ENCODE measurements around the gene MEI1.
A peak's percentile ranks its signal among the peaks of the same experiment; 100 is the strongest.

Gene MEI1

GRCh38 chr22:41699264-41700107, at the start of gene MEI1:
MEI1 (plus strand) TSS chr22:41699503; CDS start chr22:41699539, 36 bp downstream.
- H3K27ac ChIP-seq: no peak within 1 kb of the TSS
- H3K4me2 ChIP-seq: peak within 1 kb of the TSS; percentile 90; the same call in 1 of the 2 replicates
- H3K9me3 ChIP-seq: no peaks in the 10 kb centered on the region
- H3K4me3 ChIP-seq: no peak within 1 kb of the TSS
- H4K20me1 ChIP-seq: no peaks in the 10 kb centered on the region
- H3K9ac ChIP-seq: no peak within 1 kb of the TSS
- no peaks in the 10 kb centered on the region for H3K27me3 ChIP-seq
- H3K36me3 ChIP-seq: no peaks in the 10 kb centered on the region
- TF ChIP-seq Cebpa-rat (IDR thresholded peaks at IDR 0.05): no peak
- peaks cover 32% of the 10 kb centered on the region for H3K4me1 ChIP-seq

DNA sequence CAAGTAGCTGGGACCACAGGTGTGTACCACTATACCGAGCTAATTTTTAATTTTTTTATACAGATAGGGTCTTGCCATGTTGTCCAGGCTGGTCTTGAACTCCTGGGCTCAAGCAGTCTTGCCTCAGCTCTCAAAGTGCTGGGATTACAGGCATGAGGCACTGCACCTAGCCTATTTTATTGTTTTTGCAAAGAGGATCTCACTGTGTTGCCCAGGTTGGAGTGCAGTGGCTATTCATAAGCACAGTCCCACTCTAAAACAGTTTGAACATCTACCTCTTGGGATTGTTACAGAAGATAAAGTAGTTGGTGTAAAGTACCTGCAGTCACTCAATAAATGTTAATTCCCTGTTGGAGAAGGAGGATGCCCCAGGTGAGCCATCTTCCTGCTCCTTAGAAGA, 49.1 kb upstream of the MEI1 start:
- no peak for TF ChIP-seq Cebpa-rat (IDR thresholded peaks at IDR 0.05)
- H4K20me1 ChIP-seq: peaks cover 91% of the 10 kb centered on the region
- peaks cover 99% of the 10 kb centered on the region for H3K36me3 ChIP-seq
- no peak overlapping the region for H3K4me2 ChIP-seq
- no peaks in the 10 kb centered on the region for H3K9me3 ChIP-seq
- no peak overlapping the region for H3K4me3 ChIP-seq
- H3K27me3 ChIP-seq: no peaks in the 10 kb centered on the region
- H3K4me1 ChIP-seq: no peaks in the 10 kb centered on the region
- H3K9ac ChIP-seq: no peak overlapping the region
- no peak overlapping the region for H3K27ac ChIP-seq

GRCh38 chr22:41650821-41651220, 48.5 kb upstream of the MEI1 start:
- Histone ChIP-seq H3K27ac (no peak overlapping the region), H4K20me1 (peaks cover 91% of the 10 kb centered on the region), H3K4me1 (no peaks in the 10 kb centered on the region), H3K9ac (no peak overlapping the region), H3K27me3 (no peaks in the 10 kb centered on the region), H3K9me3 (no peaks in the 10 kb centered on the region), H3K4me3 (no peak overlapping the region), H3K36me3 (peaks cover 99% of the 10 kb centered on the region), H3K4me2 (no peak overlapping the region)
- TF ChIP-seq Cebpa-rat (IDR thresholded peaks at IDR 0.05): no peak

- Histone ChIP-seq H3K4me2 (no peak overlapping the region), H3K9me3 (no peaks in the 10 kb centered on the region), H3K4me1 (no peaks in the 10 kb centered on the region), H4K20me1 (peaks cover 90% of the 10 kb centered on the region), H3K27me3 (no peaks in the 10 kb centered on the region), H3K36me3 (peaks cover 100% of the 10 kb centered on the region), H3K4me3 (no peak overlapping the region), H3K27ac (no peak overlapping the region), H3K9ac (no peak overlapping the region)
- TF ChIP-seq Cebpa-rat (IDR thresholded peaks at IDR 0.05): no peak
These were observed 45.0 kb upstream of the MEI1 start for GRCh38 chr22:41654322-41654721.

DNA sequence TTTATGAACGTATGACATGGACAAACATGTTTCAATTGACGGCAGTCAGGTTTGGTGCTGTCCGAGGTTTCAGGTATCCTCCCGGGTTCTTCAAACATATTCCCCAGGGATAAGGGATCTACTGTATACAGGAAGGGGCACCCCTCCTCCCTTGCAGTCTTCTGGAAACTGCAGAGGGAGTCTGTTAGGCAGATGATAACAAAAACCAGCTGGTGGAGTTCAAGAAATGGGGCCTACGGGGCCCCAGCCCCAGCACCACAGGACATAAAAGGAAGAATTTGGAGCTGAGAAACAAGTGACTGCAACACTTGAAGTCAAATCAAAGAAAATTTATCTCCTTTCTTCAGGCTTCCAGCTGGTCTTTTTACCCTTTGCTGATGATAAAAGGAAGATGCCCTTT, 42.7 kb upstream of the MEI1 start:
- H3K4me1 ChIP-seq: no peaks in the 10 kb centered on the region
- H3K9me3 ChIP-seq: no peaks in the 10 kb centered on the region
- H3K27ac ChIP-seq: no peak overlapping the region
- peaks cover 100% of the 10 kb centered on the region for H3K36me3 ChIP-seq
- no peak for TF ChIP-seq Cebpa-rat (IDR thresholded peaks at IDR 0.05)
- H3K4me2 ChIP-seq: no peak overlapping the region
- H4K20me1 ChIP-seq: peaks cover 92% of the 10 kb centered on the region
- H3K9ac ChIP-seq: no peak overlapping the region
- H3K27me3 ChIP-seq: no peaks in the 10 kb centered on the region
- H3K4me3 ChIP-seq: no peak overlapping the region

- H3K27ac ChIP-seq: no peak overlapping the region
- H3K4me2 ChIP-seq: no peak overlapping the region
- TF ChIP-seq Cebpa-rat (IDR thresholded peaks at IDR 0.05): no peak
- no peaks in the 10 kb centered on the region for H3K27me3 ChIP-seq
- no peak overlapping the region for H3K9ac ChIP-seq
- no peaks in the 10 kb centered on the region for H3K9me3 ChIP-seq
- H3K4me1 ChIP-seq: no peaks in the 10 kb centered on the region
- no peak overlapping the region for H3K4me3 ChIP-seq
- H3K36me3 ChIP-seq: peaks cover 100% of the 10 kb centered on the region
- peaks cover 91% of the 10 kb centered on the region for H4K20me1 ChIP-seq
These were observed 41.6 kb upstream of the MEI1 start for GRCh38 chr22:41657709-41658108.

DNA sequence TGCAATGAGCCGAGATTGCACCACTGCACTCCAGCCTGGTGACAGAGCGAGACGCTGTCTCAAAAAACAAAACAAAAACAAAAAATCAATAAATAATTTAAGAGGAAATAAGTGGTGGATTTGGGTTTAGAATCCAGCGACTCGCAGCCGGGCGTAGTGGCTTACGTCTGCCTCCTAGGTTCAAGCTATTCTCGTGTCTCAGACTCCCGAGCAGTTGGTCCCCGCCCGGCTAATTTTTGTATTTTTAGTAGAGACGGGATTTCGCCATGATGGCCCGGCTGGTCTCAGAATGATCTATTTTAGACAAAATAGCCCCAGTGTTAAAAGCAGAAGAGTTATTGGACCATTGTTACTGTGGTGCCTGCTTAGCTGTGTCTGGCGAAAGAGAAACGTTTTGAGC, 40.4 kb upstream of the MEI1 start:
- H3K27ac ChIP-seq: no peak overlapping the region
- no peak for TF ChIP-seq Cebpa-rat (IDR thresholded peaks at IDR 0.05)
- no peaks in the 10 kb centered on the region for H3K9me3 ChIP-seq
- no peak overlapping the region for H3K4me2 ChIP-seq
- H3K4me1 ChIP-seq: no peaks in the 10 kb centered on the region
- peaks cover 79% of the 10 kb centered on the region for H4K20me1 ChIP-seq
- H3K27me3 ChIP-seq: no peaks in the 10 kb centered on the region; the same call in 1 of the 2 replicates
- peaks cover 100% of the 10 kb centered on the region for H3K36me3 ChIP-seq
- H3K4me3 ChIP-seq: no peak overlapping the region
- no peak overlapping the region for H3K9ac ChIP-seq

DNA sequence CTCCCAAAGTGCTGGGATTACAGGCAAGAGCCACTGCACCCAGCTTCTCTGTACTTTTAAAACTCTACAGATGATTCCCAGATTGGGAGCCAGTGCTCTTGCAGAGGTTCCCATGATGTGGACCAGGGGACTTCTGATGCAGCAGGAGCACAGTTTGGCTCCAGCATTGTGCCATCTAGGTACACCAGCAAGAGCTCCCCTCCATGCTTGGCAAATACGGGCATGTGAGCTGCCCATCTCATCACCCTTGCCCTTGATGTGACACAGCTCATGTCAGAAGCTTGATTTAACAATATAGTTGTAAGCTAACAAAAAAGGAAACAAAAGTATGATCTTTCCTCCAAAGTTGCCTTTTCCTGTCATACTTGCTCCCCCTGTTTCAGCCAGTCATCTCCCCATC, 39.4 kb upstream of the MEI1 start:
- no peak for TF ChIP-seq Cebpa-rat (IDR thresholded peaks at IDR 0.05)
- H3K9ac ChIP-seq: no peak overlapping the region
- H3K4me3 ChIP-seq: no peak overlapping the region
- peaks cover 68% of the 10 kb centered on the region for H4K20me1 ChIP-seq
- H3K36me3 ChIP-seq: peaks cover 100% of the 10 kb centered on the region
- no peaks in the 10 kb centered on the region for H3K4me1 ChIP-seq
- H3K27me3 ChIP-seq: no peaks in the 10 kb centered on the region; the same call in 1 of the 2 replicates
- H3K27ac ChIP-seq: no peak overlapping the region
- H3K9me3 ChIP-seq: no peaks in the 10 kb centered on the region
- H3K4me2 ChIP-seq: no peak overlapping the region

DNA sequence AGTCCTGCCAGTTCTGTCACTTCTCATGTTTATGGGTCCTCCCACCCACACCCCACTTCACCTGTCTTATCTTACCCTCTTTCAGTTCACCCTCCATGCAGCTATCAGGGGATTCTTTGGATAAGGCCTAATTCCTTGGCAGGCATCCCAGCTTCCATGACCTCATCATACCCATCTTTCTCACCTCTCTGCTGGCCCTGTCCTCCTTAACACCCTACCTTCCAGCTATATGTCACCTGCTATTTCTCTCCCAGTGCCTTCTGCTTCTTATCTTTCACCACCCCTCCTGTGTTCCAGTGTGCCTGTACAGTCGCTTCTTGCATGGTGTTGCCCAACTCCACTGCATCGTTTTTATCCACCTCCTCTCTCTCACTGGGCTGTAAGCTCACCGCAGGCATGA, 38.9 kb upstream of the MEI1 start:
- Histone ChIP-seq H3K4me3 (no peak overlapping the region), H3K4me1 (no peaks in the 10 kb centered on the region), H3K9ac (no peak overlapping the region), H3K4me2 (no peak overlapping the region), H3K9me3 (no peaks in the 10 kb centered on the region), H3K27ac (no peak overlapping the region), H3K27me3 (no peaks in the 10 kb centered on the region; the same call in 1 of the 2 replicates), H4K20me1 (peaks cover 64% of the 10 kb centered on the region), H3K36me3 (peaks cover 100% of the 10 kb centered on the region)
- TF ChIP-seq Cebpa-rat (IDR thresholded peaks at IDR 0.05): no peak

- Histone ChIP-seq H3K27ac (no peak overlapping the region), H4K20me1 (peaks cover 57% of the 10 kb centered on the region), H3K9ac (no peak overlapping the region), H3K4me1 (0 out of 2 replicates have a peak, but pooled peaks cover under 1% of the 10 kb centered on the region), H3K9me3 (no peaks in the 10 kb centered on the region), H3K36me3 (peaks cover 96% of the 10 kb centered on the region), H3K4me3 (no peak overlapping the region), H3K27me3 (no peaks in the 10 kb centered on the region; the same call in 1 of the 2 replicates), H3K4me2 (no peak overlapping the region)
- TF ChIP-seq Cebpa-rat (IDR thresholded peaks at IDR 0.05): no peak
These were observed 38.2 kb upstream of the MEI1 start for GRCh38 chr22:41661088-41661487.
